ENCODE data around the gene BRD9.

BRD9 gene

DNA sequence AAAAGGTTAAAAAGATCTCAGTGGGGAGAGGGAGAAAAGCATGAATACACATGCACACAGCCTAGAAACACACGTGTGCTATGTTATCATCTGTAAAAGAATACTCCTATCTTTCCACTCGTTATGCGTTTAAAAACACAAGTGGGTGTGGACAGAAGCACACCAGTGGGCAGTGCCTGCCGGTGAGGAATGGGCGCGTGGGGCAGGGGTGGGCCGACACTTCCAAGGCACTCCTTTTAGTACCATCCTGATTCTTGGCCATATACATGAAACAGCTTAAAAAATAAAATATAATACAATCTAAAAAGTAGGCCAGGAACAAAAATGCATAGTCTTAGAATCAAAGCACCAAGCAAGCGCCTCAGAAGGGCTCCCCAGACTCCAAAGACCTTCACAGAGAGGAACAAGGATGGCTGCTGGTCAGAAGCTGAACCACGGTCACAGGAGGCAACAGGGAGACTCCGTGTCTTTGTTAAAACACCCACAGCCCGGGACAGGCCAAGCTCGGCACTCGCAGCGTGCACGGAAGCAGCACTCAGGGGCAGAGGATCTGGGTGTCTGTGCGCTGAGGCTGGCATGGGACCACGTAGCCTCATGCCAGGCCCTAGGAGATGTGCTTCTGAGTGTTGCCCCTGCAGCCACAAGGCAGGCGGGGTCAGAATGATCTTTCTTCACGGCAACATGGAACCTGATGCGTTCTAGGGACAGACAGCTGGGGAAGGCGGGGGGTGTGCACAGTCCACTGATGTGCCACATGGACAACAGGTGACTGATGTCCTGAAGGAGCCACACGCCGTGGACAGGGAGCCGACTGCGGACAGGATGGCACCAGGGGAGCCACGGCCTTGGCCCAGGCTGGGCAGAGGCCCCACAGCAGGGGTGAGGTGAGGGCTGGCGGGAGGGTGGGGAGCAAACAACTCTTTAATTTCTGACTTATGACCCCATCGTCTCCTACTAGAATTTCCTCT, 15.9 kb downstream of the BRD9 start:
- no peak for DNase-seq

DNA sequence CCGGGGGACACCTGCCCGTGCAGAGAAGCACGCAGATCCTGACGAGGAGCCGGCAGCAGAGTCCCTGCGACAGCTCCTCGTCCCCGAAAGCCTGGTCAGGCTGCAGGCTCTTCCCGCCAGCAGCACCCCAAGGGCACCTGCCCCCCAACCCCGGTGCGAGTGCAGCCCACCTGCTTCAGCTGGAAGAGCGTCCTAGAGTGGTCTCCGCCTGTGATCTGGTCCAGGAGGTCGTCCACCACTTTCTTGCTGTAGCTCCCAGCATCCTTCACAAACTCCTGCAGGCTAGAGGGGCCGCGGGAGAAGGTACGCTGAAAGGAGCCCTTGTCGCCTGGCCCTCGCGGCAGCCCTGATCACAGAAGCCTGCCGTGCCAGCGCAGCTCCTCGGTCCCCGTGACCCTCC, 16.7 kb downstream of the BRD9 start:
- no peak for DNase-seq

DNA sequence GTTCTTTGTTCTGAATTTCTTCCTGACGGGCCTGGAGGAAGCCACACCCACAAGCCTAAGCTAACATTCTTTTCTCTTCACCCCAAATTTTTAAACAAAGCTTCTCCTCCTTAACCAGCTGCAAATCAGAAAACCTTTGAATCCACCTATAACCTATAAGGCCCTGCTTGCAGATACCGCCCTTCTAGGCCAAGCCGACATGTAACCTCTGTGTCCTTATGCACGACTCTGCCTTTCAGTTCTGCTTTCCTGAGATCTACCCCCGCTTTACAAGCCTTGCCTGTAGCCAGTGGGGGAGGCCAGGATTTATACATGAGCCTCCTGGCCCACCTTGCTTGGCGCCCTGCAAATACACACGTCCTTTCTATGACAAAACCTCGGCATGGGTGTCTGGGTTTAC, 19.3 kb downstream of the BRD9 start:
- no peak for DNase-seq

DNA sequence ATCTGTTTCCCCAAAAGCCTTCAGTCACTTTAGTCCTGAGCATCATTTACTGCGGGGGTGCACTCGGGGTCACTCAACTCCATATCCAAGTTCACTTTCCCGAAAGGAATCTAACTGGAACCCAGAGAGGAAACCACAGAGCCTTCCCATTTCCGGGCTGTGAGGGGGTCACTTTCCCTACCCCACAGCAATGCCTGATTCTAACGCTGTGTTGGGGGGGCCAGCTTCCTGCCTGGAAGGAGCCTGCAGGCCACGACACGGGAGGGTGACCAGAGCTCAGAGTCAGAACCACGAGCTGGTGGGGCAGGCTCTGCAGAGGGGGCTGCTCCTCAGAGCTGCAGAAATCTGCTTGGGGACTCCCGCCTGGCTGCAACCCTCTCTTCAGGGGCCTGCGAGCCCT, 20.3 kb downstream of the BRD9 start:
- no peak for DNase-seq

DNA sequence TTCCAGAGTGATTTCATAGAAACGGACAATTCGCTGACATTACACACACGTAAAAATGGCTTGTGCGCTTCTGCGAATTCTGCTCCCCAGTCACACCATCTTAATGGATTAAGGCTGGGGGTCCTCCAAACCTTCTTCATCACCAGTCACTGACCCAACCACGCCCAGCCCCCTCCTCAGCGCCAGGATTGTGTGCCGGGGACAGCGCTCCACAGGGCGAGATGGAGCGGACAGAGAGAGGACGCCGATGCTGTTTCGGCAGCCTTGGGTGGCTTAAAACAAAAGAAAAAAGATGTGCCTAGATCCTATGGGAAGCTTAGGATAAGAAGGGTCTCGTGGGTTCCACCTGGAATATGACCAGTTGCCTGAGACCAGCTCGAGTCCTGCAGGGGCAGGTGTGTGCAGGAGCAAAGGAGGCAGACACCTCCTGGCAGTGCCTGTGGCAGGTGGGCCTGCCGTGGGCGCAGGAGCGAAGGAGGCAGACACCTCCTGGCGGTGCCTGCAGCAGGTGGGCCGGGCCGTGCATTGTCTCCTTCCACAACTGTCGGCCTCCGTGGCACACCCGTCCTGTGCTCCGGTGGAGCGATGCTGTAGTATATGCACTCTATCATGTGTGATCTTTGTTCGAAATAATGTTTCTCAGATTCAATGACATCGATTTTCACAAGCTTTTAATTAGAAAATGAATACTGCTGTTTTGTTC, 20.9 kb downstream of the BRD9 start:
- DNase-seq: no peak

DNA sequence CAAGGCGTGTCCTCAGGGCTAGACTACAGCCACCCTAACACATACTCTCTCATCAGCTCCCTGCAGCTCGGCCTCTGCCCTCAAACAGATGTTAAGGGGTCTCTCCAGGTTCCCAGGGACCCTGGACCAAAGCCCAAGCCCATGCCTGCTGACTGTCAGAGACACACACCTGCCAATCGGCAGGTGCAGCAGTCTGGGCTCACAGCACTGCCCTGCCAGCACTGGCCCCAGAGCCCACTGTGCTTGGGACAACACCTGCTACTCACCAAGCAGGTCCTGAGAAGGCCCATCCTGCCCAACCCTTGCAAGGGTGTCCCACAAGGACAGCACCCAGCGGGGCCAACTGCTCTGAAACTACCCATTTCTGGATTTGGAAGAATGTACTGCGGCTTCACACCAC, 21.6 kb downstream of the BRD9 start:
- DNase-seq: no peak

DNA sequence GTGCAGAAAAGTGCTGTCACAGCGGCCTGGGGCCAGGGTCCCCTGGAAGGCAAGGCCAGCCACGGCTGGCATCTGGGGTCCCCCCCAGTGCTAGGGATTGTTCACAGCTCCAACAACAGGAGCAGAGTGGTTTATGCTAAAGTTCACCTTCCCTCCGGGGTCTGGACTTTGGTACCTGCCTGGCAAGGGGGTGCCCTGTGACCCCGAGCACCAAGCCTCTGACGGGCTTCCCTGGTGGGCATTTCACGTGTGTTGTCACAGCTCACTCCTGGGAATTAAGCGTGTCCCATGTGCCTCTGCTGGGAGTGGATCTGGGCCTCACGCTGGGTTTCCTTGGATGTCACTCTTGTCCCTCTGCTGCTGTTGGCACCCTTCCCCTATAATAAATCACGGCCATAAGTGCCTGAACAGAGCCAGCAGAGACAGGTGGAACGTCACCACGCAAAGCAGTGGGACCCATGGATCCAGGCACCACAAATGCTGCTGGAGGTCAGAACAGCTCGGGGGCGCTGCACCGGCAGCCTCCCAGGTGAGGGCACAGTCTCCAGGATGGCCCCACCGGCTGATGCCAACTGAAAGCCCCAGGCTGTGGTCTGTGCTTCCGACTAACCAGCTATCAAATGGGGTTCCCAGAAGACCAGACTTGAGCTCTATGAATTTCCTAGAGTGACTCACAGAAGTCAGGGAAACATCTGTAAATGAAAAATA, 24.0 kb downstream of the BRD9 start:
- DNase-seq: no peak

DNA sequence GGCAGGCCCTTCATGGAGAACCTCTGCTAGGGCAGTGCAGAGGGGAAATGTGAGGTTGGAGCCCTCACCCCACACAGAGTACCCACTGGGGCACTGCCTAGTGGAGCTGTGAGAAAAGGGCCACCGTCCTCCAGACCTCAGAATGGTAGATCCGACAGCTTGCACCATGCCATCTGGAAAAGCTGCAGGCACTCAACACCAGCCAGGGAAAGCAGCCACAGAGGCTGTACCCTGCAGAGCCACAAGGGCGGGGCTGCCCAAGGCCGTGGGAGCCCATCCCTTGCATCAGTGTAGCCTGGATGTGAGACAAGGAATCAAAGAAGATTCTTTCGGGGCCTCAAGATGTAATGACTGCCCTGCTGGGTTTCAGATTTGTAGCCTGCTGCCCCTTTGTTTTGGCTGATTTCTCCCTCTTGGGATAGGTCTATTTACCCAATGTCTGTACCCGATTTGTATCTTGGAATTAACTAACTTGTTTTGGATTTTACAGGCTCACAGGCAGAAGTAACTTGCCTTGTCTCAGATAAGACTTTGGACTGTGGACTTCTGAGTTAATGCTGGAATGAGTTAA, 25.2 kb downstream of the BRD9 start:
- DNase-seq: no peak

DNA sequence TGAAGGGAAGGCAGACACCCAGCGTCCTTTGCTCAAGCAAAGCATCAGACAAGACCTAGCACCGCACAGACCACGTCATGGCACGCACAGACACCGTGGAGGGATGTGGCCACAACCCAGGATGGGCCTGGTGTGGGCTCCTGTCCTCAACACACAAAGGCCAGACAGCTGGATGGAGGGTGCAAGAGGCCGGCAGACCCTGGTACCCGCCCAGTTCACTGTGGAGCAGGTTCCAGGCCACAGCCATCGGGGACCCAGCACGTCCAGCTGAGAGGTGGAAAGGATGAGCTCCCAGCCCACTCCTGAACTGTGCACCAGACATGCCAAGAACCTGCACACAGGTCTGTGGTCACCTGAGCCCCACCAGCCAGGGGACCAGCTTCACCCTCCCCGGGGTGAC, 26.8 kb downstream of the BRD9 start:
- no peak for DNase-seq

DNA sequence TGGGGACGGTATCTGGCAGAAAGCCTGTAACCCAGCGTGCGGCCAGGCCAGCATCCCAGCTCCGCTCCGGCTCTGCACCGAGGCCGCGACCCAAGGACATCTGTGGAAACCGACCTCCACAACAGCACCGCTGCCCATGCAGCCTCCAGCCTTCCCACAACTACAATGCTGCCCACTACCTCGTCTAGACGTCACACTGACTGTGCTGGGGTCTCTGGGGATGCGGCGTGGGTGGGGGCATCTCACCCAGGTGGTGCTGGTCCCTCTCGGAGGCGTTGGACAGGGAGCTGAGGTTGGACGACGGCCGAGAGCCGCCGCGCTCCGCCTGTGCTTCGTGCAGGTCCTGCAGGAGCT, 27.5 kb downstream of the BRD9 start:
- DNase-seq: no peak

DNA sequence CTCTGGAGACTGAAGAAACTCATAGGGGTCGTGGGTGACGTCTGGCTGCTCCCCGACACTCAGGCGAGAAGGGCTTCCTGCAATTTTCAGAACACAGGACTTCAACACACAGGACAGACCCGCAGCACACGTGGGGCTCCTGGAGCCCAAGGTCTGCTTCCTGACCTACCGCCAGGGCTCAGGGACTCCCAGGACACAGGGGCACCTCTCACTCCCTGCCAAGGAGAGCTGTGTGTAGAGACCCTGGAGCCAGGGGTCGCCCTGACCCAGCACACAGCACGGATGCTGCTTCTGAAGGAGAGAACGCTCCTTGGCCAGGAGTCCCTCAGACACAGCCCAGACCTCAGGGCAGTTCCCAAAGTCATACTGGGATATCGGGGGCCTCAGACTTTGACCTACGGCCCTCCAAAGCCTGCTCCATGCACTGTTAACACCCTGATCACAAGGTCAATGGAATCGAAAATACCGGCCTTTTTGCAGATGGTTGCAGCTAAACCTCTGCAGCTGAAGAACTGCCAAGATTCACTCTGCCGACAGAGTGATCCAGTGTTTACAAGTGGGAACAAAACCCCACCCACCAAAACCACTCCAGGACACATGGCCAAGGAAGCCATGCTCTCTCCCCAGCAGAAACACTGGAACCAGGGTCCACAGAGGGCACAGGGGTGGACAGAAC, 28.0 kb downstream of the BRD9 start:
- DNase-seq: no peak

DNA sequence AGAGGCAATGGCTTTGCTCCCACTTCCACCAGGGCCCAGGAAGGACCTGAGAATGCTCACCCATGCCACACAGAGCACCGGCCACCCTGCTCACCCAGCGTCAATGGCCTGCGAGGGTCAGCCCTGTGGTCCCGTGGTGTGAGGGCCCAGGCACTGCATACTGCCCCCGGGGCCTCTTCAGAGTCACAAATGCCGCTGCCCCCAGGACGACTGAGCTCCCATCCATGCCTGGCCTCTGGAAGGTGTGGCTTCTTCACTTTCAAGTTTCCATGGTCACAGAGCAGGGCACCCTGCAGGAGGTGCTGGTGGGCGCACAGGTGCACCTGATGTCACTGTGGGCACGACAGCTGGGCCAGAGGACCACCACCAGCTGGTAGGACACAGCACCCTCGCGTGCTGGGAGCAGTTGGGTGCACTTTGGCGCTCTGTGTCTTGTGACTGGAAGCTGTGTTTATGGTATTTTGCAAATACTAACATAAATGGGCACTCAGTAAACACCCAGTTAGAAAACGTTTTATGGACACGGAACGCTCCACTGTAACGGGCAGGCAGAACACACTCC, 29.3 kb downstream of the BRD9 start:
- no peak for DNase-seq

DNA sequence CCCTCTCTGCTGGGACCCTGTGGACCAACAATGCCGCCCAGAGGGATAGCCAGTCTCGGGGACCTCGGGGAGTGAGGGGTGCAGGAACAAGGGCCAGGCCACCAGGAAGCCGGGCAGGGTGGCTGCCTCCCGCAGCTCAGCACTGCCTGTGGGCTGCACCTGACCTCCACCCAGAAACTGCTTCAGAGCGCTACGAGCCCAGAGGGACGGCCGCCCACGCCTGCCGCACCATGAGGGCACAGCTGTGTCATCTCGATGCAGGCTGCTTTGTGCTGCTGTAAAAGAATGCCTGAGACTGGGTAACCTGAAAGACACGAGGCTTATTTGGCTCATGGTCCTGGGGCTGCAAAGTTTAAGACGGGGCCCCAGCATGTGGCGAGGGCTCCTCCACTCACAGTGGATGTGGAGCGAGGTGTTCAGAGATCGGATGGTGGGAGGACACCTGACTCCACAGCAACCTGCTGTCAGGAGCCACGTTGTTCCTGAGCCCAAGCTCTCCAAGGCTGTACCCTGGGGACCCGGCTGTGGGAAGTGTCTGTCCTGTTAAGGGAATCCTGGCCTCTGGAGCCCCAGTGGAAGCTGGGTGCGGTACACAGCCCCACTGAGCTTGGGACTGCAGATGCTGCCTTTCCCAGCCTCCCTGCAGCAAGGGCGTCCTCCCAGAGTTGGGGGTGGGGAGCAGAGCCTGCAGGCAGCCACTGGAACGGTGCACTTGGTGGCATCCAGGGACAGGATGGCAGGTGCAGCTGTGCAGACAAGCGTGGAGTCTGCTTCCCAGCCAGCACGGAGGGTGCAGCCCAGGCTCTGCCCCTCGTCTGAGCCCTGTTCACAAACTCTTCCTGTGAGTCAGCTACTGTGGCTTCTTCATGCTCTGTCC, 30.0 kb downstream of the BRD9 start:
- no peak for DNase-seq

DNA sequence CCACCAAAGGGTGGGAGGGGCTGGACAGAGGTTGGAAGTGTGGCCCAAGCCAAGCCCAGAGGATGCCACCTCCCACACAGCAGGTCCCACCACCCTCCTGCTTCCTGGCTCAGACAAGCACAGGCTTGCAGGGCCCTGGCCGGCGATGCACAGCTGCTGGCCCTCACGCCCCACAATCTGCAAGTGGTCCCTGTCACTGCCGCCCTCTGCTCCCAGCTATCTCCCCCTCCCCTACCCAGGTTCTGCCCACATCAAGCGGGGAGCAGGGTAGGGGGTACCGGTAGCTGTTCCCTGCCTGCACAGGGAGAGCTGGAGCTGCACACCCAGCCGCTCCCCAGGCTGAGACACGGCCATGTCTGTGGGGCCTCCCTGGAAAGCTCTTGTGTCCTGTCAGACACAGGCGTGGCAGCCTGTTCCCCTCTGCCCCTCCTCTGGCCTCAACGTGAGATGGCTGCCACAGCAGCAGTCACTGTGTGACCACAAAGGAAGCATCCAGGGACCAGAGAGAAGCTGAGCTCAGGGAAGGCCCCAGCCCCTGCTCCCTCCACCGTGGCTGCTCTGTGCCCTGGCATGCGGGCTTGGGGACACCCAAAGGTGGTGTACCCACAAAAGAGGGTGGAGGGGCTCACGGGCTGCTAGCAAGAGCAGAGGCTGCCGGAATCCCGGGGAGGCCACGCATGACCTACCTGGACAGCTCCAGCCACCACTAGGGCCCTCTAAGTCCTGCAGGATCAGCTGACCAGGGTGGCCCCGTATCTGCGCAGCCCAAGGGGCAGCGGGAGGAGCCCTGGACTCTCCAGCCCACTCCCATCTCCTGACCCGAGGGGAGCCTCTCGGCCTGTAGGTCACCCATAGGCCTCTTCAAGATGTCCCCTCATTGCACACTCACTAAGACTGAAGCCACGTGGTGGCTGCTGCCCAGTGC, 30.9 kb downstream of the BRD9 start:
- no peak for DNase-seq

DNA sequence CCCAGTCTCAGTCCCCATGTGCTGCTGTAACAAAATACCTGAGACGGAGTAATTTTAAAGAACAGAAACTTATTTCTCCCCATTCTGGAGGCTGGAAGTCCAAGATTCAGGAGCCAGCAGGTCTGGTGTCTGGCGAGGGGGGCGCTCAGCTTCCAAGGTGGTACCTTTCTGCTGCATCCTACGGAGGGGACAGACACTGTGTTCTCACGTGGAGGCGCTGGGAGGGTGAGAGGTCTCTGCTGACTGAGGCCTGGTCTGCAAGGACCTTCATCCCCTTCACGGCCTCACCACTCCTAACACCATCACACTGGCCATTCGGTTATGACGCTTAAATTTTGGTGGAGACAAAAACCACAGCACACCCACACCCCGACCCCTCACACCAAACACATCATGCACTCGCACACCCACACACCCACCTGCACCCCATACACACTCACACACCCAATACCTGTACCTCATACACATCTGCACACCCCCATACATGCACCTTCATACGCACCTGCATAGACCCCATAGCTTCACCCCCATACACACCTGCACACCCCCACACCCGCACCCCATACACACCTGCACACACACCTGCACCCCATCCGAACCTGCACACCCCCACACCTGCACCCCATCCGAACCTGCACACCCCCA, 32.0 kb downstream of the BRD9 start:
- no peak for DNase-seq

DNA sequence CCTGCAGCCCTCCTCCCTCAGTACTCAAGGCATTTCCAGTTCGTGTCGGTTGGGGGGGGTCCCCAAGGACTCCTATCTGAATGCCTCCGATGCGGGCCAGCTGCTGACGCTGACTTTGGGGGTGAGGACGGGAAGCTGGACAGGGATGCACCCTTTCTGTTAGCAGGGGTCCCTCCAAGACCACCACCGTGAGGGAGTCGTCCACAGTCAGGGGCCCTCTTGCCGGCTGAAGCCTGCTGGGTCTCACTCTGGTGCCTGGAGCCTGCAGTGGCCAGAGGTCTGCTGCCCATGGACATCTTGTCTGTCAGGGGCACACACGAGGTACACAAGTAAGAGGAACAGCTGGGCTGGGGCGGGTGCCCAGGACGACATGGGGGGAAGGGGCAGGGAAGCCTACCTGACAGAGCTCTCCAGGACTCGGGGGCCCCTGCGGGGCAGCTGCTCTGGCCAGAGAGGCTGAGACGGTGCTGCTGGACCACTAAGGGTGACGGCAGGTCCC, 32.8 kb downstream of the BRD9 start:
- no peak for DNase-seq

DNA sequence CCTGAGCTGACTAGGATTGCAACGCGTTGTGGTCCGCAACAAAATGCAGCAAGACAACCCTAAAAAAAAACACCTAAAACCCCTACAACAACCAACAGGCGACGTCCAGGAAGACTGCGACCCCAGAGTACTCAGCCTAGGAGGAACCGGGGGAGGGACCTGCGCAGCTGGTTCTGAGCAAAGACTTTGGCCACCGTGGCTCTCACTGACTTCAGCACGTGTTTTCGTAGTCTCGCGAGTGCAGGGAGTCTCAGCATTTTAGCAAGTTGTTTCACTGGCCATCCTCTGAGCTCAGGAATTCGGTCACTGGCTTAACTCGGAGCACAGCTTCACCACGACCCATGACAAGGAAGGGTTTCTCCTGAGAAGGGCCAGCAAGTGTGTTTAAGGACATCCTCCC, 33.2 kb downstream of the BRD9 start:
- no peak for DNase-seq

DNA sequence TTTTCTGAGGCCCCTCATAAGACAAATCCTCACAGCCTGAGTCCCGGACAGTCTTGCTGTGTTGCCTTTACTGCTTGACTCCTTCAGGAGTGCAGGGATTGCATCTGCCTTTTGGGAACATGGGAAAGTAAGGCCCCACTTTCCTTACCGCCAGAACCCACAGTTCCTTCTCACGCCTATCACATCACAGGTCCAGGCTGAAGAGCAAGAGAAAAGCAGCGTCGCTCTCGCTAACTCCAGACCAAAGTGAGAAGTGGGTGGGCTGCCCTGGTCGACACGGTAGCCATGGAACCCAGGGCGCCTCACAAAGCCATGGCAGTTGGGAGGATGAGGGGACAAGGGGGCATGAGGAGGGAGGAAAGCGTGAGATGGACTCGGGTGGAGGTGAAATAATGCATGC, 33.9 kb downstream of the BRD9 start:
- no peak for DNase-seq
